IMR-90 (cell line): ENCODE data around the gene CAMK4. TPM values are rescaled to one million over a fixed set of nuclear protein-coding genes. Genes with fewer than 3 reads are reported as not detected.

Source experiments
- ATAC-seq: fragments of 200-7000 bp; cut with Tn5 transposase; 2 replicates; pipeline ENCODE4 v1.9.1; 2020; ENCODE audit warnings: low read depth, mild to moderate bottlenecking, moderate library complexity
- BruUV-seq: library from RNA; stranded (reverse); fragments of 400-500 nt; replicated peaks from 2 replicates; lab custom pipeline; 2021; lab: Mats Ljungman, UMichigan
- CTCF ChIA-PET: fragments of 300-600 bp; formaldehyde crosslinking; extraction: SDS; loops from one replicate; lab custom pipeline; 2021; ENCODE audit warnings: antibody characterized with exemption; lab: Yijun Ruan, JAX
- POLR2A ChIA-PET: fragments of 300-600 bp; sonication (Branson Sonifier 250); formaldehyde crosslinking; loops from one replicate; lab custom pipeline; 2022; ENCODE audit warnings: antibody characterized with exemption; ENCODE audit not compliant: unreplicated experiment; lab: Charles Lee
- DNase-seq: peaks from one replicate; pipeline ENCODE4 v3.0.0; 2013
- H2AFZ ChIP-seq: replicated peaks from 2 replicates; pipeline ENCODE3; 2013; ENCODE audit warnings: low read length, mild to moderate bottlenecking; ENCODE audit not compliant: poor library complexity
- H2AK5ac ChIP-seq: 2 replicates; pipeline ENCODE4 v1.6.1; 2013; ENCODE audit warnings: low read depth, low read length, inconsistent platforms
- H2AK9ac ChIP-seq: replicated peaks from 2 replicates; pipeline ENCODE3; 2013; ENCODE audit warnings: mild to moderate bottlenecking, low read depth, low read length, moderate library complexity; ENCODE audit not compliant: poor library complexity
- H2BK120ac ChIP-seq: 2 replicates; pipeline ENCODE4 v1.6.1; 2013; ENCODE audit warnings: low read depth, low read length, inconsistent platforms
- H2BK15ac ChIP-seq: 3 replicates; pipeline ENCODE4 v1.6.1; 2013; ENCODE audit warnings: low read depth, low read length, inconsistent platforms
- H2BK20ac ChIP-seq: 2 replicates; pipeline ENCODE4 v1.6.1; 2013; ENCODE audit warnings: low read depth, mild to moderate bottlenecking, inconsistent platforms, low read length, moderate library complexity
- H2BK5ac ChIP-seq: 2 replicates; pipeline ENCODE4 v1.6.1; 2013; ENCODE audit warnings: mild to moderate bottlenecking, low read depth, low read length, inconsistent platforms; ENCODE audit not compliant: poor library complexity, severe bottlenecking
- H3K14ac ChIP-seq: replicated peaks from 2 replicates; pipeline ENCODE4 v1.6.1; 2013; ENCODE audit warnings: low read depth, low read length, inconsistent platforms
- H3K18ac ChIP-seq: 2 replicates; pipeline ENCODE4 v1.6.1; 2013; ENCODE audit warnings: low read depth, low read length, control low read depth
- H3K23ac ChIP-seq: 2 replicates; pipeline ENCODE4 v1.6.1; 2013; ENCODE audit warnings: low read depth, low read length, inconsistent platforms
- H3K27ac ChIP-seq: 2 replicates; pipeline ENCODE4 v1.5.1; 2013; ENCODE audit warnings: mild to moderate bottlenecking, control low read depth, low read length; ENCODE audit not compliant: insufficient read depth
- H3K27me3 ChIP-seq: 2 replicates; pipeline ENCODE4 v1.6.1; 2013; ENCODE audit warnings: low read length; ENCODE audit not compliant: control insufficient read depth, insufficient read depth
- H3K36me3 ChIP-seq: 2 replicates; pipeline ENCODE4 v1.6.1; 2013; ENCODE audit warnings: low read length, mixed read lengths; ENCODE audit not compliant: control insufficient read depth, insufficient read depth
- H3K4ac ChIP-seq: 2 replicates; pipeline ENCODE4 v1.6.1; 2013; ENCODE audit warnings: low read depth, low read length, inconsistent platforms
- H3K4me1 ChIP-seq: 2 replicates; pipeline ENCODE4 v1.6.1; 2013; ENCODE audit warnings: low read length, mixed read lengths; ENCODE audit not compliant: control insufficient read depth, insufficient read depth
- H3K4me2 ChIP-seq: 2 replicates; pipeline ENCODE4 v1.6.1; 2013; ENCODE audit warnings: low read depth, mild to moderate bottlenecking, control low read depth, low read length, moderate library complexity
- H3K4me3 ChIP-seq: 2 replicates; pipeline ENCODE4 v1.5.1; 2013; ENCODE audit warnings: low read depth, mild to moderate bottlenecking, control low read depth, low read length, moderate library complexity; ENCODE audit not compliant: insufficient read depth
- H3K56ac ChIP-seq: 2 replicates; pipeline ENCODE4 v1.6.1; 2013; ENCODE audit warnings: low read length, inconsistent platforms; ENCODE audit not compliant: insufficient read depth; ENCODE audit errors: extremely low read depth
- H3K79me1 ChIP-seq, 2 experiments: 2 replicates each; pipeline ENCODE4 v1.6.1; 2013; ENCODE audit warnings: low read length in 2 of 2, inconsistent platforms in 1 of 2, low read depth in 1 of 2
- H3K9ac ChIP-seq: 2 replicates; pipeline ENCODE4 v1.6.1; 2013; ENCODE audit warnings: low read depth, low read length, control low read depth
- H3K9me1 ChIP-seq: 2 replicates; pipeline ENCODE4 v1.6.1; 2013; ENCODE audit warnings: low read length, inconsistent platforms; ENCODE audit not compliant: insufficient read depth
- H3K9me3 ChIP-seq: 2 replicates; pipeline ENCODE4 v1.6.1; 2013; ENCODE audit warnings: low read length; ENCODE audit not compliant: control insufficient read depth, insufficient read depth
- H4K20me1 ChIP-seq: 2 replicates; pipeline ENCODE4 v1.6.1; 2013; ENCODE audit warnings: low read length, inconsistent platforms; ENCODE audit not compliant: insufficient read depth
- H4K5ac ChIP-seq: 2 replicates; pipeline ENCODE4 v1.6.1; 2013; ENCODE audit warnings: mild to moderate bottlenecking, low read depth, low read length, control low read depth
- H4K8ac ChIP-seq, 2 experiments: 2 replicates each; pipeline ENCODE4 v1.6.1; 2013; ENCODE audit warnings: low read depth in 2 of 2, low read length in 2 of 2, control low read depth in 1 of 2, inconsistent platforms in 1 of 2
- H4K91ac ChIP-seq: 2 replicates; pipeline ENCODE4 v1.6.1; 2013; ENCODE audit warnings: low read depth, low read length, inconsistent platforms; ENCODE audit not compliant: insufficient read depth
- RCOR1 ChIP-seq: IDR thresholded peaks from 2 replicates; pipeline ENCODE4 v1.6.1; 2012; ENCODE audit warnings: mild to moderate bottlenecking, low read length, improper control_type of control experiment; ENCODE audit not compliant: insufficient replicate concordance
- dilution Hi-C: fragments of 300-500 bp; cut with HindIII; formaldehyde crosslinking; loops from one replicate; pipeline ENCODE4 v1.14.3; 2018; ENCODE audit warnings: low sequenced_read_pairs; ENCODE audit not compliant: unreplicated experiment
- in situ Hi-C: fragments of 300-500 bp; cut with MboI; formaldehyde crosslinking; loops from 3 replicates; pipeline ENCODE4 v1.14.3; 2019; ENCODE audit warnings: low sequenced_read_pairs, inconsistent platforms, mixed read lengths
- intact Hi-C: fragments of 100-400 bp; cut with micrococcal nuclease; formaldehyde crosslinking; loops from 2 replicates; pipeline ENCODE4 v1.10.0; 2022
- polyA plus RNA-seq, 3 experiments: library from polyadenylated mRNA; depleted of rRNA; stranded (reverse); fragments of >200 nt; gene quantifications; 2 replicates each; pipeline ENCODE4 v1.2.3, GENCODE V29; 2012; ENCODE audit warnings: low replicate concordance in 1 of 3
- total RNA-seq: library from RNA; depleted of rRNA; stranded (reverse); fragments of >200 nt; gene quantifications from 2 replicates; pipeline ENCODE4 v1.2.3, GENCODE V29; 2012
- TF ChIP-seq, protein P1 (sequence below): fragments of 150-350 bp; IDR thresholded peaks from 2 replicates; pipeline ENCODE4 v1.6.1; 2016; ENCODE audit warnings: low read depth, mild to moderate bottlenecking, low read length, moderate library complexity, borderline replicate concordance

CAMK4 gene
- total and polyA plus RNA-seq, 2 of the 4 experiments (the other 2 are of a cell fraction), result 3.7 to 4.8 TPM

DNA sequence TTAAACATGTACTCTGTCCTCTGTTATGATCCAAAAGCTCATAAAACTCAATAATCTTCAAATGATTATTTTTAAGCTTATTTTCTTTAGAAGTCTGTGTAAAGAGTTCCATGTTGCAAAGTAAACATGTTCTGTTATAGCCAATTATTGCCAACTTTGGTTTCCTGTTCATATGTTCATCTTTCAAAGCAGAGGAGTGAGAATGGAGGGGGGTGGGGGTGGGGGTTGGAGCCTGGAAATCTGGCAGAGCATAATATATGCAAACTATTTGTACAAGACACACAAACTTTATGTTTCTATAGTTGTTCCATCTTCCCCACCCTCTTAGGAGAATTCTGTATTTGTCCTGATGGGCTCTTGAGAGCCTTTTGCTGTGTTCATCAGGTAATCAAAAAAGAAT, 153.1 kb downstream of the CAMK4 start:
- TF ChIP-seq, protein P1, sequence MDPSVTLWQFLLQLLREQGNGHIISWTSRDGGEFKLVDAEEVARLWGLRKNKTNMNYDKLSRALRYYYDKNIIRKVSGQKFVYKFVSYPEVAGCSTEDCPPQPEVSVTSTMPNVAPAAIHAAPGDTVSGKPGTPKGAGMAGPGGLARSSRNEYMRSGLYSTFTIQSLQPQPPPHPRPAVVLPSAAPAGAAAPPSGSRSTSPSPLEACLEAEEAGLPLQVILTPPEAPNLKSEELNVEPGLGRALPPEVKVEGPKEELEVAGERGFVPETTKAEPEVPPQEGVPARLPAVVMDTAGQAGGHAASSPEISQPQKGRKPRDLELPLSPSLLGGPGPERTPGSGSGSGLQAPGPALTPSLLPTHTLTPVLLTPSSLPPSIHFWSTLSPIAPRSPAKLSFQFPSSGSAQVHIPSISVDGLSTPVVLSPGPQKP, result no peak
- TF ChIP-seq RCOR1, result no peak
- H2BK5ac ChIP-seq, result no peak overlapping the region
- H3K56ac ChIP-seq, result no peak overlapping the region
- no peaks in the 10 kb centered on the region for H3K9me1 ChIP-seq
- H3K4me3 ChIP-seq, result no peak overlapping the region
- H2BK15ac ChIP-seq, result no peak overlapping the region
- H4K20me1 ChIP-seq, result no peaks in the 10 kb centered on the region
- no peak for ATAC-seq
- H3K79me1 ChIP-seq, result no peaks in the 10 kb centered on the region
- no peak overlapping the region for H2BK20ac ChIP-seq
- no peak for DNase-seq
- no peak overlapping the region for H2AFZ ChIP-seq
- no peak overlapping the region for H3K9ac ChIP-seq
- ChIA-PET POLR2A (no interaction called here), CTCF (interaction anchor here (0.6 kb wide), 1 partner anchor 96 kb away, joined by 3 read pairs; no protein-coding TSS in a partner anchor)
- intact Hi-C loops (no loop called here), dilution Hi-C loops (no loop called here), in situ Hi-C loops (no loop called here)
- no peak overlapping the region for H2AK9ac ChIP-seq
- no peak overlapping the region for H2AK5ac ChIP-seq
- no peak overlapping the region for H3K18ac ChIP-seq
- H3K4ac ChIP-seq, result no peak overlapping the region
- H4K8ac ChIP-seq, result no peak overlapping the region
- no peak overlapping the region for H4K91ac ChIP-seq
- no peaks in the 10 kb centered on the region for H3K36me3 ChIP-seq
- no TSS peak for BruUV-seq
- no peak overlapping the region for H3K27ac ChIP-seq
- H2BK120ac ChIP-seq, result no peak overlapping the region
- H4K5ac ChIP-seq, result no peak overlapping the region
- H3K27me3 ChIP-seq, result no peaks in the 10 kb centered on the region
- no peak overlapping the region for H3K14ac ChIP-seq
- no peak overlapping the region for H3K4me2 ChIP-seq
- no peaks in the 10 kb centered on the region for H3K9me3 ChIP-seq
- H3K4me1 ChIP-seq, result no peaks in the 10 kb centered on the region
- H3K23ac ChIP-seq, result no peak overlapping the region
